Measurements from ENCODE around the gene WDR5.

The WDR5 gene

GRCh38 chr9:134174073-134174449, 38.2 kb downstream of the WDR5 start:
- DNase-seq (ENCODE audit: low spot score), result no peak

GRCh38 chr9:134174526-134175290, 38.8 kb downstream of the WDR5 start:
- no peak for DNase-seq (ENCODE audit: low spot score)

GRCh38 chr9:134175291-134175807, 39.5 kb downstream of the WDR5 start:
- peak; percentile 88 for DNase-seq (ENCODE audit: low spot score)

GRCh38 chr9:134175808-134176598, 40.1 kb downstream of the WDR5 start:
- peak; percentile 70 for DNase-seq (ENCODE audit: low spot score)

- DNase-seq (ENCODE audit: low spot score), result no peak
Observed at GRCh38 chr9:134176599-134176968, 40.7 kb downstream of the WDR5 start.

- no peak for DNase-seq (ENCODE audit: low spot score)
Observed at GRCh38 chr9:134177186-134177585, 41.3 kb downstream of the WDR5 start.

GRCh38 chr9:134177624-134178393, 41.9 kb downstream of the WDR5 start:
- DNase-seq (ENCODE audit: low spot score), result no peak

GRCh38 chr9:134178394-134178767, 42.5 kb downstream of the WDR5 start:
- DNase-seq (ENCODE audit: low spot score), result no peak

- DNase-seq (ENCODE audit: low spot score), result no peak
Observed at GRCh38 chr9:134178768-134179551, 43.1 kb downstream of the WDR5 start.

GRCh38 chr9:134179595-134179917, 43.7 kb downstream of the WDR5 start:
- no peak for DNase-seq (ENCODE audit: low spot score)

GRCh38 chr9:134179918-134180785, 44.3 kb downstream of the WDR5 start:
- no peak for DNase-seq (ENCODE audit: low spot score)

- no peak for DNase-seq (ENCODE audit: low spot score)
Observed at GRCh38 chr9:134180786-134181647, 45.1 kb downstream of the WDR5 start.

- no peak for DNase-seq (ENCODE audit: low spot score)
Observed at GRCh38 chr9:134181648-134182034, 45.8 kb downstream of the WDR5 start.

GRCh38 chr9:134182554-134183085, 46.7 kb downstream of the WDR5 start:
- DNase-seq (ENCODE audit: low spot score), result no peak

GRCh38 chr9:134185536-134186011, 49.7 kb downstream of the WDR5 start:
- DNase-seq (ENCODE audit: low spot score), result no peak

- DNase-seq (ENCODE audit: low spot score), result no peak
Observed at GRCh38 chr9:134186471-134187109, 50.7 kb downstream of the WDR5 start.

GRCh38 chr9:134187110-134187531, 51.2 kb downstream of the WDR5 start:
- DNase-seq (ENCODE audit: low spot score), result no peak

GRCh38 chr9:134187891-134188385, 52.1 kb downstream of the WDR5 start:
- DNase-seq (ENCODE audit: low spot score), result no peak

Measured in HuH-7 (cell line).